Measurements from ENCODE around the gene TMEM171. TPM values are rescaled to one million over a fixed set of nuclear protein-coding genes. Genes with fewer than 3 reads are reported as not detected.
A peak's percentile ranks its signal among the peaks of the same experiment; 100 is the strongest.

Gene TMEM171
- polyA plus RNA-seq (2013, experiment 1 of 2), result 0.47 TPM
- 0.56 TPM for polyA plus RNA-seq (2013, experiment 2 of 2)

- Histone ChIP-seq H4K8ac (ENCODE audit: low read length) (peak within 1 kb of the TSS; percentile 35), H3K14ac (ENCODE audit: low read length in 2 of 2) (peak within 1 kb of the TSS in 1 of 2 experiments; percentile 18), H2AFZ (ENCODE audit: low read depth, low read length) (no peak within 1 kb of the TSS), H3K36me3 (ENCODE audit: control insufficient read depth in 1 of 2, insufficient read depth in 2 of 2, low read depth in 1 of 2, low read length in 2 of 2) (peaks cover 24 to 26% of the 10 kb centered on the region in 2 experiments), H4K91ac (ENCODE audit: low read length) (no peak within 1 kb of the TSS), H2BK12ac (ENCODE audit: low read length in 2 of 2) (peak within 1 kb of the TSS in 1 of 2 experiments; percentile 49), H3K4me1 (ENCODE audit: control insufficient read depth, insufficient read depth, low read depth, low read length) (peaks cover 37% of the 10 kb centered on the region), H3K27me3 (ENCODE audit: control insufficient read depth in 1 of 2, insufficient read depth in 1 of 2, low read length in 2 of 2) (no peaks in the 10 kb centered on the region), H2BK120ac (ENCODE audit: low read depth, low read length) (no peak within 1 kb of the TSS), H3K9ac (ENCODE audit: low read length) (peak within 1 kb of the TSS; percentile 79), H3K4me3 (ENCODE audit: insufficient read depth in 1 of 2, low read depth in 1 of 2, low read length in 2 of 2) (peak within 1 kb of the TSS; percentile 77 to 88), H3K4me2 (ENCODE audit: low read length, poor library complexity, severe bottlenecking) (peak within 1 kb of the TSS; percentile 80), H2BK5ac (ENCODE audit: low read depth, low read length, poor library complexity, severe bottlenecking) (peak within 1 kb of the TSS; percentile 71), H3K9me3 (ENCODE audit: control insufficient read depth, low read length) (no peaks in the 10 kb centered on the region), H3K23ac (ENCODE audit: low read length in 2 of 2) (no peak within 1 kb of the TSS), H3K4ac (ENCODE audit: low read depth in 1 of 2, low read length in 2 of 2) (peak within 1 kb of the TSS in 1 of 2 experiments; percentile 40), H3K27ac (ENCODE audit: low read length, poor library complexity, severe bottlenecking) (peak within 1 kb of the TSS; percentile 63), H3K18ac (ENCODE audit: low read depth in 1 of 2, low read length in 2 of 2) (peak within 1 kb of the TSS; percentile 17 to 28), H2BK15ac (ENCODE audit: low read depth, poor library complexity, severe bottlenecking) (no peak within 1 kb of the TSS), H3K79me1 (replicated peaks; ENCODE audit: low read length, poor library complexity, severe bottlenecking) (peaks cover 15% of the 10 kb centered on the region), H2AK5ac (ENCODE audit: low read length, severe bottlenecking) (peak within 1 kb of the TSS; percentile 65)
- DNase-seq, result peak; percentile 30
- WGBS, result under 1% methylated on average over 86 of the region's 94 CpGs
Observed at GRCh38 chr5:73120222-73121118, at the start of gene TMEM171. Gene TMEM171, plus strand, starts transcription at chr5:73120575. Its CDS starts 2,799 bp downstream, at chr5:73123374.

GRCh38 chr5:73081093-73081492 lies 39.3 kb upstream of the TMEM171 start:
- H2BK12ac ChIP-seq (ENCODE audit: low read length in 2 of 2), result no peak overlapping the region
- H2AFZ ChIP-seq (ENCODE audit: low read depth, low read length), result no peak overlapping the region
- no peak overlapping the region for H3K18ac ChIP-seq (ENCODE audit: low read depth in 1 of 2, low read length in 2 of 2)
- no peak overlapping the region for H3K14ac ChIP-seq (ENCODE audit: low read length in 2 of 2)
- no peak for DNase-seq
- no peaks in the 10 kb centered on the region for H3K9me3 ChIP-seq (ENCODE audit: control insufficient read depth, low read length)
- H2AK5ac ChIP-seq (ENCODE audit: low read length, severe bottlenecking), result no peak overlapping the region
- no peak overlapping the region for H4K91ac ChIP-seq (ENCODE audit: low read length)
- H3K4me3 ChIP-seq (ENCODE audit: insufficient read depth in 1 of 2, low read depth in 1 of 2, low read length in 2 of 2), result no peak overlapping the region
- H4K8ac ChIP-seq (ENCODE audit: low read length), result no peak overlapping the region
- H3K27me3 ChIP-seq (ENCODE audit: control insufficient read depth in 1 of 2, insufficient read depth in 1 of 2, low read length in 2 of 2), result no peaks in the 10 kb centered on the region
- peaks cover 4% of the 10 kb centered on the region for H3K4me1 ChIP-seq (ENCODE audit: control insufficient read depth, insufficient read depth, low read depth, low read length)
- no peak overlapping the region for H3K27ac ChIP-seq (ENCODE audit: low read length, poor library complexity, severe bottlenecking)
- H3K9ac ChIP-seq (ENCODE audit: low read length), result no peak overlapping the region
- 98% methylated on average over 4 of the region's 4 CpGs for WGBS
- no peak overlapping the region for H2BK5ac ChIP-seq (ENCODE audit: low read depth, low read length, poor library complexity, severe bottlenecking)
- H3K4ac ChIP-seq (ENCODE audit: low read depth in 1 of 2, low read length in 2 of 2), result no peak overlapping the region
- no peak overlapping the region for H3K4me2 ChIP-seq (ENCODE audit: low read length, poor library complexity, severe bottlenecking)
- H2BK120ac ChIP-seq (ENCODE audit: low read depth, low read length), result no peak overlapping the region
- H2BK15ac ChIP-seq (ENCODE audit: low read depth, poor library complexity, severe bottlenecking), result no peak overlapping the region
- peaks cover 2% of the 10 kb centered on the region for H3K79me1 ChIP-seq (replicated peaks; ENCODE audit: low read length, poor library complexity, severe bottlenecking)
- H3K23ac ChIP-seq (ENCODE audit: low read length in 2 of 2), result no peak overlapping the region
- H3K36me3 ChIP-seq (ENCODE audit: control insufficient read depth in 1 of 2, insufficient read depth in 2 of 2, low read depth in 1 of 2, low read length in 2 of 2), result peaks cover 12 to 72% of the 10 kb centered on the region in 2 experiments

GRCh38 chr5:73088026-73088425 lies 32.3 kb upstream of the TMEM171 start:
- Histone ChIP-seq H3K9ac (ENCODE audit: low read length) (peak overlapping the region; percentile 26), H4K91ac (ENCODE audit: low read length) (no peak overlapping the region), H2AK5ac (ENCODE audit: low read length, severe bottlenecking) (no peak overlapping the region), H3K14ac (ENCODE audit: low read length in 2 of 2) (no peak overlapping the region), H3K79me1 (replicated peaks; ENCODE audit: low read length, poor library complexity, severe bottlenecking) (peaks cover 8% of the 10 kb centered on the region), H3K4me2 (ENCODE audit: low read length, poor library complexity, severe bottlenecking) (no peak overlapping the region), H2BK5ac (ENCODE audit: low read depth, low read length, poor library complexity, severe bottlenecking) (no peak overlapping the region), H3K23ac (ENCODE audit: low read length in 2 of 2) (no peak overlapping the region), H3K18ac (ENCODE audit: low read depth in 1 of 2, low read length in 2 of 2) (no peak overlapping the region), H2BK12ac (ENCODE audit: low read length in 2 of 2) (no peak overlapping the region), H2BK15ac (ENCODE audit: low read depth, poor library complexity, severe bottlenecking) (no peak overlapping the region), H4K8ac (ENCODE audit: low read length) (no peak overlapping the region), H3K36me3 (ENCODE audit: control insufficient read depth in 1 of 2, insufficient read depth in 2 of 2, low read depth in 1 of 2, low read length in 2 of 2) (peaks cover 10 to 56% of the 10 kb centered on the region in 2 experiments), H3K4ac (ENCODE audit: low read depth in 1 of 2, low read length in 2 of 2) (no peak overlapping the region), H2BK120ac (ENCODE audit: low read depth, low read length) (no peak overlapping the region), H3K27ac (ENCODE audit: low read length, poor library complexity, severe bottlenecking) (peak overlapping the region; percentile 83), H3K27me3 (ENCODE audit: control insufficient read depth in 1 of 2, insufficient read depth in 1 of 2, low read length in 2 of 2) (no peaks in the 10 kb centered on the region), H2AFZ (ENCODE audit: low read depth, low read length) (no peak overlapping the region), H3K4me1 (ENCODE audit: control insufficient read depth, insufficient read depth, low read depth, low read length) (peaks cover 4% of the 10 kb centered on the region), H3K9me3 (ENCODE audit: control insufficient read depth, low read length) (no peaks in the 10 kb centered on the region), H3K4me3 (ENCODE audit: insufficient read depth in 1 of 2, low read depth in 1 of 2, low read length in 2 of 2) (no peak overlapping the region)
- WGBS, result 100% methylated on average over 1 of the region's 4 CpGs
- no peak for DNase-seq

GRCh38 chr5:73093943-73094342 lies 26.4 kb upstream of the TMEM171 start:
- H2AK5ac ChIP-seq (ENCODE audit: low read length, severe bottlenecking), result no peak overlapping the region
- no peak overlapping the region for H4K91ac ChIP-seq (ENCODE audit: low read length)
- H2BK12ac ChIP-seq (ENCODE audit: low read length in 2 of 2), result no peak overlapping the region
- no peak overlapping the region for H2AFZ ChIP-seq (ENCODE audit: low read depth, low read length)
- H4K8ac ChIP-seq (ENCODE audit: low read length), result no peak overlapping the region
- no peak overlapping the region for H2BK120ac ChIP-seq (ENCODE audit: low read depth, low read length)
- H3K4me1 ChIP-seq (ENCODE audit: control insufficient read depth, insufficient read depth, low read depth, low read length), result peaks cover 4% of the 10 kb centered on the region
- no peak overlapping the region for H3K4me2 ChIP-seq (ENCODE audit: low read length, poor library complexity, severe bottlenecking)
- peak overlapping the region; percentile 57 for H2BK5ac ChIP-seq (ENCODE audit: low read depth, low read length, poor library complexity, severe bottlenecking)
- 77% methylated on average over 7 of the region's 7 CpGs for WGBS
- H3K36me3 ChIP-seq (ENCODE audit: control insufficient read depth in 1 of 2, insufficient read depth in 2 of 2, low read depth in 1 of 2, low read length in 2 of 2), result peaks cover 7 to 22% of the 10 kb centered on the region in 2 experiments
- no peak overlapping the region for H3K27ac ChIP-seq (ENCODE audit: low read length, poor library complexity, severe bottlenecking)
- H3K79me1 ChIP-seq (replicated peaks; ENCODE audit: low read length, poor library complexity, severe bottlenecking), result peaks cover 3% of the 10 kb centered on the region
- H3K23ac ChIP-seq (ENCODE audit: low read length in 2 of 2), result no peak overlapping the region
- no peak overlapping the region for H3K4me3 ChIP-seq (ENCODE audit: insufficient read depth in 1 of 2, low read depth in 1 of 2, low read length in 2 of 2)
- H3K27me3 ChIP-seq (ENCODE audit: control insufficient read depth in 1 of 2, insufficient read depth in 1 of 2, low read length in 2 of 2), result no peaks in the 10 kb centered on the region
- peak overlapping the region; percentile 8 for H3K9ac ChIP-seq (ENCODE audit: low read length)
- peak; percentile 65 for DNase-seq
- no peak overlapping the region for H3K14ac ChIP-seq (ENCODE audit: low read length in 2 of 2)
- H2BK15ac ChIP-seq (ENCODE audit: low read depth, poor library complexity, severe bottlenecking), result no peak overlapping the region
- H3K9me3 ChIP-seq (ENCODE audit: control insufficient read depth, low read length), result peaks cover 15% of the 10 kb centered on the region
- no peak overlapping the region for H3K4ac ChIP-seq (ENCODE audit: low read depth in 1 of 2, low read length in 2 of 2)
- H3K18ac ChIP-seq (ENCODE audit: low read depth in 1 of 2, low read length in 2 of 2), result no peak overlapping the region

Data from mesenchymal stem cell (in vitro differentiated cells and primary cell).